Stimulated activated CD8-positive, alpha-beta memory T cell treated with anti-CD3 and anti-CD28 coated beads, Interleukin-7, amount 100 ng/mL, for 24 hours (primary cell): Measurements from ENCODE around the gene CDH13.

ENCODE experiments used
- DNase-seq: peaks from one replicate; pipeline ENCODE4 v3.0.0-alpha.2; 2020; ENCODE audit warnings: low read depth

Gene CDH13

DNA sequence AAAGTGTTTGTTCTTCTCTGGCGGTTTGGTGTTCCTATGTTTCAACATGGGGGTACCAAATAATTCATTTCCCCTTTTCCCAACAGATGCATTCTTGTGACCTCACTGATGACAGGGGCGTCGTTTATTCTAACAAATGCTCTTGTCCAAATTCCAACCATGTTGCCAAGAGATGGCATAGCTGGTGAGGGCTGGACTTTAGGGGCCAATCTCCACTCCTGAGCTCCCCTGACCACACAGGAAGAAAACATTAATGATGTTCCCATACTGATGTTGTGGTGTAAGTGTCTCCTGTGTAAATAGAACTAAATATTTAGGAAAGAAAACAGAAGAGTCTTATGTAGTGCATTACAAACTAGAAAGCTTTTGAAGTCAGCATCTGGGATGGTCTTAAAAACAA is 431.6 kb downstream of the CDH13 start:
- DNase-seq, result no peak

DNA sequence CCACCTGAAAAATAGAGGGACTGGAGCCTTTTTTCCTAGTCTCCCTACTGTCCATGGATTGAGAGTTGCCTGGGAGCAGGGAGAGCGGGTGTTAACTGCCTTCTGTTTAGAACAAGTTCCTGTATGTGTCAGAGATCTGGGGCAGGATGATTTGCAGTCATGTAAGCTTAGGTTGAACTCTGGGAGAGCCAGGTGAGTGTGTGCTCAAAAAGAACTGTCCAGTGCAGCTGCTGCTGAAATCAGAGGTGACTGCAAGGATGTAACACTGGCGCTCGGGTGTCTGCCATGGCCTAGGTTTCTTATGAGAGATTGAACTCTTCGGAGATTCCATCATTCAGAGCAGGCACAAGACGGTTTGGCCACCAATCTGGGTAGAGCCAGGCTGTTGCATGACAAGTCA is 432.5 kb downstream of the CDH13 start:
- DNase-seq, result no peak

DNA sequence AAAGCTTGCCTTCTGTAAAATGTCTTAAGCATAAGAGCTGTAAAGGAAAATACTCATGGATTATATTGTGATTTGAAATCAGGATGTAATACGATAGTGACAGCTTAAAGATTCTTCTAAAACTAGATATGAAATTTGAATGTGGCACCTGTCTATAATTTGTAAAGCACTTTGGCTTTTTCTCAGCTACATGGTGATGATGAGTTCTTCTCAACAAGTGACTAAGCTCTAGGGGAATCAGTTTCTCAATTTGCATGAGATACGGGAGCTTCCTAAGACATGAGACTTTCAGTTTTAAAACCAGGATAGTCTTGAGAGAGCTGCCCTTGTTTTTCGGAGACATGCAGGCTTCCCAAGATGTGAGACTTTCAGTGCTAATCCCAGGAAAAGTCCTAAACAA is 439.2 kb downstream of the CDH13 start:
- DNase-seq, result no peak

DNA sequence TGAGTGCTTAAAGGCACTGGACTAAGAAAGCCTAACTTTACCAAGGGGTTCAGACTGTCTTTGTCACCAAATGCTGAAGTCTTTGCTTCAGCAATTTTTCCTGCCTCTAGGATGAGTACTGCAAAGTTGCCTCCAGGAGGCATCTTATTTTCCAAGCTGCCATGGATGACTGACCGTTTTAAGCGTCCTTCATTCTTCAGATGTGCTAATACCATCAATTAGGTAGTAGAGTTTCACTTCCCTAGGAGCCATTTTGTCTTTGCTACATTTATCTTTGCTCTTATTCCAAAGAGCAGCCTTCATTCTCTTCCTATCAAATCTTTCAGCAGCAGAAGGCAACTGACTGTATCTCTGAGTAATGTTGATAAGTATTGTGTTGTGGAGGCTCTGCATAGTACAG is 440.1 kb downstream of the CDH13 start:
- DNase-seq, result no peak

DNA sequence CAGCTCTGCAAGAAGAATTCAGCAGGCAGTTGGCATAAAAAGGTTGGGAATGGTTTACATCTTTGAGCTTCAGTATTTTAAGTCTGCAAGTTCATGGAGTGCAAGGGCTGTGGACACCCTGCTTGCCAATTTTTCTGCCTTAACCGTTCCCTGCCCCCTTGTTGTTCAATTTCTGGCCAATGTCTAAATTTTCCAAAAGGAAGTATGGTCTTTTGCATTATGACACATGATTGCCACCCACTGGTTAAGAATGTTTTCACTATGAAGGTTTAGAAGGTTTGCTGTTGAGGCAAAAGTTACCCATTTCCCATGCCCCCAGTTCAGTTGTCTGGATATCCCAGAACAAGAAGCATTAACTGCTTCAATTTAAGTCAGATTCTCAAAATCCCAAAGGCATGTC is 441.9 kb downstream of the CDH13 start:
- no peak for DNase-seq

DNA sequence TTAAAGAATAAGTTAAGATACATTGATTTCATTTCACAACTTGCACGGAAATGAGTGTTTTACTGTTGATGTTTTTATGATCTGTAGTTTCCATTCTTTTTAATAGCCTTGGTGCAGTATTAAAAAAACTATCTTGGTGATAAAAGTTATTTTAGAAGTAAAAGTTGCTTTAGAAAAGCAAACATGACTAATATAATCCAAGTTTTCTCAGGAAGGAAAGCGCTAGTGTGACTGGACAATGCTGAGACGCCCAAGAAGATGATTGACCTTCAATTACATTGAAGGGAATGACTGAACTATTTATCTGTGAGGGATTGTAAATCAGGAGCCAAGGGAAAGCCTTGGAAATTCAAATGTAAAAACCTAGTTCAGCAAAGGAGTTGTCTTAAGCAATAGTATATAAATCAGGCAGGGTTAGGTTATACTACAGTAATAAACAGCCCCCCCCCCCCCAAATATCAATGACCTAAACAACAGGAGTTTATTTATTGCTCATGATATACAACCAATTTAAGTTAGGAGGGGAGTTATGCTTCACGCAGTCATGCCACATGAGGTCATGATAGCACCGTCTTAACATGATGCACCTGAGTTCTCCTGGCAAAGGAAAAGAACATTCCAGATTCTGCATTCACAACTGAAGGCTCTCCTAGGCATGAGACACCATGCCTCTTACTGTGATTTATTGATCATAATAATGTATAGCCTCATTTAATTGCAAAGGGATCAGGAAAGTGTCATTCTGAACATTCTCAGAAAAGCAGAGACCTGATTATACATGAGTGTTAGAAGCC is 443.8 kb downstream of the CDH13 start:
- DNase-seq, result no peak

DNA sequence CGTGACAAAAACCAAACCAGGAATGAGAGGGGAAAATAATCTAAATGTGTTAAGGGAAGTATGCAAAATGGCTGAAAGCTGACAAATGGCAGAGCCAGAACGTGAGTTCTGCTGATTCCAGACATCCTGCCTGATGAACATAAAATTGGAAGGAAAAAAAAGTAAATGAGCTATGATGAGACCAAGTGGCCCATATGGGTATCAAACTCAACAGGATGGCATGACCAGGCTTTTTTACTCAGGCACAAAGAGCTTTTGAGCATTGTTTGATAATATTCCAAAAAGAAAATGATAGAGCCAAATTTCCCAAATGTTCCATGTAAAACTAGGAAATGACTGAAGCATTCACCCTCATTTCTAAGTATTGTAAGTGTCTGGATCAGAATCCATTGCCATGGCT is 449.2 kb downstream of the CDH13 start:
- DNase-seq, result no peak

DNA sequence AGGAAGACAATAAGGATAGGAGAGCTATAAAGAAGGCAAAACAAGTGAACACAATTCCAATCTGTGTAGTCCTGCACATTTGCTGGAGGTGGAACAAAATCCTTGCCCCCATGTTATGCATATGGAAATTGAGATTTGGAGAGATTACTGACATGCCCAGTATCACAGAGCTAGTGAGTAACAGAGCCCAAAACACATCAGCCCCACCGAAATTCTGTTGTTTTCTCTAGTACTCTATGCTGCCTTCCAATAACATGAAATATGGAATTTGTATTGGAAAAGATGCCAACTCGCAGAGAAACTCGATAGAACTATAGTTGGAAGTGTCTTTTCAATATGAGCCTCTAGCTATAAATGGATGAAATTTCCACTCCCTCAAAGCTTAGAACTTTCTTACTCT is 456.6 kb downstream of the CDH13 start:
- DNase-seq, result no peak

DNA sequence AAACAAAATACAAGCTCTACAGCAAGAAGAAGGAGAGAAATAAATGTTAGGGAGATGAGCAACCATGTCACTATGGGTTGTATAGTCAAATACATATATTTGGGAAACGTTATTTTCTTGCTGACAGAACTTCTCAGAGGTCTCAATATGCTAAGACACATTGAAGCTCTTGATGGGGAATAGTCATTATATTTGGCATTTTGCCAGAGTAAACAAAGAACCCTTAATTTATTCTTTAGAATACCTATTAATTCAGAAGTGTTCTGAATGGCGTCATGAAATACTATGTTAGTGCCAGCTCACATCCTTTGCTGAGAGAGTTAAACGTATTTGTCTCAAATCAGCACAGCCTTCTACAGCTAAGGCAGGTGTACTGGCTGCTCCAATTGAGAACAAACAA is 458.9 kb downstream of the CDH13 start:
- no peak for DNase-seq

DNA sequence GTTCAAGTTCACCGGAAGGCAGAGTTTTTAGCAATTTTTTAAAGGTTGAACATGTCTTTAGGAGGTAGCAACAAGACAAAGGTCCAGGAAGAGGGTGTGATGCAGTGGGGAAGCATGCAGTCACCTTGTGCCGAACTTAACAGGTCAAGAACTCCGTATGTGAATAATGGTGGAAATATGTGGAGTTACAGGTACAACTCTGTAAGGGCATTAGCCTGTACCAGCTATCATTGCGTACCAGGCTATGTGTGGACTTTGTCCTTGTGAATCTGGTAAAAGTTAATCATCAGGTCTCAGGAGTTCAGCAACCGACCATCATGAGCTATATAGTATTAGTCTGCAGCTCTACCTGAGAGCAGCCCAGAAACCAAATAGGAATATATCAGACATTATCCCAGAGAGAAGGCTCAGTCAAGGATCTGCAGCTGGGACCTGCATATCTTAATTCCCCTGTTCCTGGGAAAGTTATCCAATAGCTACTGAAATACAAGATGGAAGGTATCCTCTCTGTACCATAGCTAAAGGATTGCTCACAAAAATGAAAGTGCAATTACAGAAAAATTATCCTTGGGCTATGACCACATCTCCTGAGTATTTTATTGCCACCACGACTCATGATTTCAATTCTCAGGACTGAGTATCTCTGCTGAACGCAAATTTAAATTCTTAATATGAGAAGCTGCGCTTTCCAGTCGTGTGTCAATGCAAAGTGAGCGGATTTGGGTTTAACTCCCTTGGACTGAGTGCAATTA is 469.3 kb downstream of the CDH13 start:
- DNase-seq, result no peak

DNA sequence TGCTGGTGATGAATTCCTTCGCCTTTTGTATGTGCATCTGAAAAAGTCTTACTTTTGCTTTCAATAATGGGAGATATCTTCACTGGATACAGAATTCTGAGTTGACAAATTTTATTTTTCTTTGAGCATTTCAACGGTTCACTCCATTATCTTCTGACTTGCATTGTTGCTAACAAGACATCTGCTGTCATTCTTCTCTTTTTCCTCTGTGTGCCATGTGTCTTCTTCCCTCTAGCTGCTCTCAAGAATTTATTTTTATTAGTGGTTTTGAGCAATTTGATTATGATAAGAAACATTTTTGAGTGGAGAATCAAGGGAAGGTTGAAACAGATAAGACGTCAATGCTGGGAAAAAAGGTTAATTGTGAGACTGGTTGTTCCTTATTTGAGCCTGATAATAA is 471.8 kb downstream of the CDH13 start:
- no peak for DNase-seq

DNA sequence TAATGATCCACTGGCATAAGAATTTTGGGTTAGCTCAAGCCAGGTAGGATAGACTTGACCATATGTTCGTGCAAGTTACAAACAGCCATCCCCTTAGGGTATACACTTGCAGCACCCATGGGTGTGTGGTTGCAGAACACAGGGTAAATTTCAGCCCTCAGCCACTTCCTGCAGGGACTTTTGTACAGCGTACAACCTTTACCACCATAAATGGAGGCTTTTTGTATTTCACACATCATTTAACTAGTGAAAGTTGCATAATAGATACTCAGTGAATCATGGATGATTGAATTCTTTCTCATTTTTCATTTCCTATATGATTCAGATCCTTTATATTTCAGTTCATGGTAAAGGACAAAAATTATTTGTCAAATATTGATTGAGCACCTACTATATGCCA is 473.9 kb downstream of the CDH13 start:
- no peak for DNase-seq

DNA sequence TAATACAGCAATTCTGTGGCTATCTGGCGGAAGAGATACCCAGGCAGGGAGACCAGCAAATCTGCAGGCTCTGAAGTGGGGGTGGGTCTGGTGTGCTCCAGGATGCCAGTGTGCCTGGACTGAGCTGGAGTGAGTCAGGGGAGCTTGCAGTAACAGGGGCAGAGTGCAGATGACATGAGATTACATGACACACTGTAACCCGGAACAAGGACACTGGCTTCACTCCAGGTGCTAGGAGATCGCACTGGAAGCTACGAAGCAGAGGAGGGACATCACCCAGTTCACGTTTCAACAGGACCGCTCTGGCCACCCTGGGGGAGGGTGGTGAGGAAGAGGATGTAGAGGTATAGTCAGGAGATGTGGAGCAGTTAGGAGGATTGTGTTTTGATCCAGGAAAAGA is 475.6 kb downstream of the CDH13 start:
- DNase-seq, result no peak

DNA sequence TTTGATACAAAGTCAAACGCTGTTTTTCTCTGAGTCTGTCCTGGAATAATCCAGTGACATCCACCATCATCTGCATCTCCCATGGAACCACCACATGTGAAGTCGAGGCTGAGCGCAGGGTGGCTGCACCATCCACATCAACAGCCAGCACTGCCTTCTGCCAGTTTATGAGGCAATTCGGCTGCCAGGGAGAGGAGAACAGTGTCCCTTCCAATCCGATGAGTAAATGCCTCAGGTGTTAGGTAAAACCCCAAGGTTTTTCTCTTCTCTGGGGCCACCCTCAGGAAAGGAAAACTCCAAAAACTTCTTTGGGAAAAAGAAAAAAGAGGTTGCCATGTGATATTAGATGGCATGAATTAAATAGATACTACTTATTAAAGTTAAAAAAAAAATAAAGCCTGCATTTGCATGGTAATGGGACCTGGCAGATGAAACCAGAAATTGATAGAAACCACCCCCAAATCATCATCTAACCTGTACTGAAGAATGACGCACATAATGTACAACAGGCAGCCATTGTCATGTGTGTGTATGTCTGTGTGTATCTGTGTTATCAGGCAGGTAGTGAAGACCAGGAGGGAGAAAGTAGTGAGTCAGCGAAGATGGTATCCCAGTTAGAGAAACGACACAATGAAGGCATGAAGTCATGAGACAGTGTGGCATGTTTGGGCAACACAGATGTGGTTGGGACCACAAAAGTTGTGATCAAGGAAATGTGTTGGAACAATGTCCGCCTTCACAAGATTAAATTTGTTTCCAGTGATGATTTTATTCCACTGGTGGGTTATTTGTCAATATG is 478.7 kb downstream of the CDH13 start:
- DNase-seq, result no peak

DNA sequence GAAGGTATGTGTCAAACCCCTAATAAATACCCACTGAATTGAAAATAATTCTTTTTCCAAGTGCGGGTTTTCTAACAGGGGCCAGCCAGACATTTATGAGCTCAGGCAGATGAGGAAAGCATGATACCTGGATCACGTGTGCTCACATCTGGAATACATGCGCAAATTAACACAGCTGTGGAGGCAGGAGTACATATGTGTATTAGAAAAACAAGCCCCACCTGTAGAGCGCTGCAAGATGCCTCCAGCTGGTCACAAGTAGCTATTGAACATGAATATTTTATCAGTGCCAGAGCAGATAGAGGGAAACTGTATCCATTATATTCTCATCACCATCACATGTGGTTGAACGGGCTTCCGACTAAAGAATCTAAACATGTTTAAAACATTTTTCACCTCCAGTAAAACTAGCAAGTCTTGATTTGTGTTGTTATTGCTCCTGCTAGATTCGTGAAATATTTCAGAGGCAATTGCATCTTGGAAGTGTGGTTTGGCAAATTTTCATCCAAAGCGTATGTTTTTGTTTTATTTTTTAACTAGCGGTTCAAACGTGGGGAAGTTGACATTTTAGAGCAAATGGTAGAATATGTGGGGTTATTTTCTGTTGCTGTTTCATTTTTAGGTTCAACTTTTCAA is 482.8 kb downstream of the CDH13 start:
- DNase-seq, result no peak

DNA sequence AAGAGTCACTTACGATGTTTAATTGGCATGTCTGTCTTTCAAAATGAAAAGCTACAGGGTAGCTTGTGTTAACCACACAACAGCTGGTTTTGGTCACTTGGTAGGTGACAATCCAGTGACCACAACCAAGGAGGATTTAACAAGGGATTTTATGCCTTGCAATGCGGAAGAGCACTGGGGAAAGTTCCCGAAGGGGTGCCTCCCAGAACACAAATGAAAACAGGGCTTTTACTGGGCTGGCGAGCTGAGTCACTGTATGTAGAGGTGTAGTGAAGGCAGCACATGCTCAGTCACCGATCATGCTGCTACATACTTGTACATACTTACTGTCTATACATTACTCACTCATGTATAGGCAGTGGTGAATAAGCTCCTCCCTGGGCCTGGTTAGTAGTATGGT is 483.5 kb downstream of the CDH13 start:
- no peak for DNase-seq

DNA sequence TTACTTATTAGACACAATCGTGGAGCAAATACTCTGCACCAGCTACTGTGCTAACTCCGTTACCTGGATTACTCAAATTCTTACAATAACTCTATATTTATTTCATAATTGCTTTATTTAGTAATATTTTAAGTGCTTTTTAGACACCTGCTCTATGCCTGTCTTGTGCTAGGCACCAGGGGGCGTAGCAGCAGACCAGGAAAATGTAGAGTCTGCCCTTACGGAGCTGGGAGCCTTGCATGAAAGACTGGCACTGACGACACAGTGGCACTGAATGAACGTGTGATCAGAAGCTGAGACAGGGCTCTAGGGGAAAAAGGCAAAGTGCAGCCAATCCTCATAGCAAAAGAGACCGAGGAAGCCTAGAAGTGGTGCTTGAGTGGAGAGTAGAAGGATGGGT is 486.5 kb downstream of the CDH13 start:
- no peak for DNase-seq

DNA sequence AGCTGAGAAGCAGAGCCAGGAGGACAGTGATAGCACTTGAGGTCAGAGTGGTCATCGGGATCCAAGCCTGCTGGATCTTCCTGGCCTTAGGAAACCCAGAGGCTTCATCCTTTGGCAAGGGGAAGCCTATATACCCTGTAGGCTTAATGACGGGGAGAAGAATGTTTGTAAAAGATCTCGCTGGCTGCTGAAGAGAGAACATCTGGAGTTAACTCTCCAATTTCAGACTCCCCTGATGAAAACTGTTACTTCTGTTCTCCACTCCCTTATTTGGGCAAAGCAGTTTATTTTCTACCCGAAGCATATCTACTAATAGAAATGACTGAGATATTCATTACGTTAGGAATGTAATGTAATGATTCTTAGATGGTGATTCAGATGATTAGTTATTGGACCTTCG is 487.0 kb downstream of the CDH13 start:
- DNase-seq, result no peak

DNA sequence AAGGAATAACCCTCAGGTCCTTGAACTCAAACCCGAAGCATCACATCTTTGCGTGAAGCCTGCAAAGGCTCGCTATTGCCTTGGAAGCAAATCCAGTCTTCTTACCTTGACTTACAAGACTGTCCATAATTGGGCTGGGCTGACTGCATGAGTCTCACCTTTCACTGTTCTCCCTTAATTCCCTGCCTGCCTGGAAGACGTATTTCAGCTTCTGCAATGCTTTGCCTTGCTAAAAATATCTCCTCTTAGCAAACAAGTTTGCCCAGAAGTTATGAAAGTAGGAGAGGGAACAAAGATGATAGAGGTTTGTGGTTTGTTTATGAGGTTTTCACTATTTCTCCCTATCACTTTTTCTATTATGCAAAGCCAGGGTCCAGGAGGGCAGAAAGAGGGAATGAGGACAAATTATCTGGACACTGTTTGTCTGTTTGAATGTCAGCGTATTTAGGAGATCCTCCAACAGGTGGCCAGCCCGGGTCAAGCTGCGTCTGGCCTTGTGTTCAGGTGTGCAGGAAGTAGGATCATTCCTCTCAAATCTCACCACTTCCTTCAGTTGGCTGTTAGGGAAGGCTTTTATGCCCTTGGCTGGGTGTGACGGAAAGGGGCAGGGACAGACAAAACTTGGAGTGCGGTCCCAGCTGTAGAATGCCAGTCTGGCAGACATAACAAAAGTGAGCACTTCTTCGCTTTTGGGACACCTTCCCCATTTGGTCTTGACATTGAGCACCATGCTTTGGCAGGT is 488.9 kb downstream of the CDH13 start:
- no peak for DNase-seq

DNA sequence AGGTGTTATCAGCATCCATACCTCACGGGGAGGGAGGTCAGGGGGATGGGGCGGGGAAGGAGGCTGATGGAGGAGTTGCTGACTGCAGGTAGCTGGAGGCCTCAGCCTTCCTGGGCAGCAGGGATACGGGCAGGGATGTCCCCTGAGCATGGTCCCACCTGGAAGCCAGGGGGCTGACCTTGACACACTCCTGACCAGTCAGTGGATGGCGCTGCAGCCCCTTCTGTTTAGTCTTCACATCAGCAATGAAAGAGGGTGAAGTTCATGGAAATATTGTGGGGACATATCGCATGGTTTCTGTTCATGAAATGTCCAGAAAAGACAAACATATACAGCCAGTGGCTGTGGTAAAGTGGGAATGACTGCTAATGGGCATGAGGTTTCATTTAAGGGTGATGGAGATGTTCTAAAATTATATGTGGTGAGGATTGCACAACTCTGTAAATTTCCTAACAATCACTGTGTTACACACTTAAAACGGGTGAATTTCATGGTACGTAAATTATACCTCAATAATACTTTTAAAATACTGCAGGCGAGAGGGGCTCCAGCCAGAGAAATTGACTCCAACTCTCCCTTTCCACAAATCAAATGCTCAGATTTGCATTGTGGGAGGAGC is 489.6 kb downstream of the CDH13 start:
- no peak for DNase-seq

DNA sequence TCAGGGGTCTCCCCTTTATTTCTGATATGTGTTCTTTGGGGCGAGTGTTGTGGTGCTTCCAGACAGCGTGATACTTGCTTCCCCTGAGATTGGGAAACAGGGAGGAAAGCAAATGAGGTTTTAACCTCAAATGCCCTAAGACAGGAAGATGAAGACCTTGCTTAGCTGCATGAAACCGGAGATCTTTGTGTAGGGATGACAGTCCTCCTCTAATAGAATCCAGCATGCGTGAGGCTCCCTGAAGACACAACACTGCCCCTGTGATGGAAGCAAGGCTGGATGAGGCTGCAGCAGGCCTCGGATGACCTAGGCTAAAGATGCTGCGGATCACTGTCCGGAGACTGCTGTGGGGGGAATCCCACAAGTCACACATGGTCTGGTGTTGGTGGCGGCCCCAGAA is 491.0 kb downstream of the CDH13 start:
- DNase-seq, result no peak
